Activated T-cell treated with anti-CD3 and anti-CD28 coated beads, Interleukin-2, amount 50 U/mL, for 48 hours (primary cell): Measurements from ENCODE around the gene ZNF417.
"Not testable (repeated sequence)": the region's sequence is repeated elsewhere in the genome, so short reads cannot be mapped to it uniquely, and the experiment has no call there.

Source experiments
- DNase-seq, 2 experiments: peaks; one replicate each; pipeline ENCODE4 v3.0.0-alpha.2; 2020

ZNF417 gene

DNA sequence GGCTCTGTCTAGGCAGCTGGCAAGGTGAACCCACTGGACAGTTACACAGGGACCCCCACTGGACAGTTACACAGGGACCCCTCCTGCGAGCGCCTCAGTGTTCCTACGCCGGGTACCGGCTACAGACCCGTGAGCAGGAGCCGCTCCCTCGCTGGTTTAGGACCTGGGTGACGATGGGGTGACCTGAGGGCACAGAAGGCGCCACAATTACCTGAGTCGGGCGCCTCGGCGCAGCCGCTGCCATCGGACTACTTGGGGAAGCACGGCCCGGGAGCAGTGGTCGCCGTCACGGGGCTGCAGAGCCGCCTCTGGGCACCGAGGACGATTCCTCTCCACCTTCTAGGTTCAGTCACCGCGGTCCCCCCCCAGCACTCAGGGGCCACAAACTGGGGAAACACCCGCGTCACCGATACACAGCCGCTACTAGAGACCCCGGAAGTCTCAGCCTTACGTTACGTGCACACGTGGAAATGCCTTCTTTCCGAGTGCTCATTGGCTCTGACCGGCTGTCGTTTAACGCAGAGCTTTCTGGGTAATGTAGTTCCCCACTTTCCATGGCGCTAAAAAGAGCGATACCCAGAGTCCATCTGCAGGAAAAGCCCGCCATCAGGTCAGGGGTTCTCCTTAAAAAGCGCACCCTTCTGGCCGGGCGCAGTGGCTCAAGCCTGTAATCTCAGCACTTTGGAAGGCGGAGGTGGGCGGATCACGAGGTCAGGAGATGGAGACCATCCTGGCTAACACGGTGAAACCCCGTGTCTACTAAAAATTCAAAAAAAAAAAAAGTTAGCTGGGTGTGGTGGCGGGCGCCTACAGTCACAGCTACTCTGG lies at the start of gene ZNF417:
TSS of gene ZNF417 (minus strand) at position 425 of the 828 bp plus-strand sequence. CDS start at position 244, 181 bp downstream.
- peak; percentile 80 to 84 for DNase-seq

GRCh38 chr19:57964761-57965160 lies 48.4 kb upstream of the ZNF417 start:
- DNase-seq = no peak

DNA sequence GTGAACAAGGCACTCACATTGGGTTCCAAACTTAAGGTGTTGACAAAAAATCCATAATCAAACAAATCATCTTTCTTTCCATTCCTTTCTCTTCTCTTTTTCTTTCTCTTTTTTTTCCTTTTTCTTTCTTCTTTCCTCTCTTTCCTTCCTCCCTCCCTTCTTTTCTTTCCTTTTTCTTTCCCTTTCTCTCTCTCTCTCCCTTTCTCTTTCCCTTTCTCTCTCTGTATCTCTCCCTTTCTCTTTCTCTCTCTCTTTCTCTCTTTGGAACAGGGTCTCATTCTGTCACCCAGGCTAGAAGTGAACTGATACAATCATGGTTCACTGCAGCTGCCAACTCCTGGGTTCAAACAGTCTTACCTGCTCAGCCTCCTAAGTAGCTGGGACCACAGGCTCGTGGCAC lies 45.4 kb upstream of the ZNF417 start:
- DNase-seq = no peak

DNA sequence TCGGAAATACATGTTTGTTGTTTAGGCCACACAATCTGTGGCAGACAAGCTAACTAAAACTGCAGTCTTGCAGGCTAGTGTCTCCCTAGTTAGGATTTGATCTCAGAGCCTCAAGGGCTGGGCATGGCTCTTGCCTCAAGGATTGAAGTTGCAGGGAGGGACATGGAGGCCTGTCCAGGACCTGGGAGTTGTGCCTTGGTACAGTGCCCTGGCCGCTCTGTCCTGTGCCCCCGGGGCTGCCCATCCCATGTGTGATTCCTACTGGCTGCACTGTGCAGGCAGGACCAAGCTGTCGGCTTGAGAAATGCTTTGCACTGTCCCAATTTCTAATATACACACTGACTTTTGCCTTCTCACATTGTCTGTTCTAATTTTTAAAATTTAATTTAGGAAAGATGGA lies 38.6 kb upstream of the ZNF417 start:
- DNase-seq = no peak

GRCh38 chr19:57949702-57950101 lies 33.3 kb upstream of the ZNF417 start:
- no peak for DNase-seq

DNA sequence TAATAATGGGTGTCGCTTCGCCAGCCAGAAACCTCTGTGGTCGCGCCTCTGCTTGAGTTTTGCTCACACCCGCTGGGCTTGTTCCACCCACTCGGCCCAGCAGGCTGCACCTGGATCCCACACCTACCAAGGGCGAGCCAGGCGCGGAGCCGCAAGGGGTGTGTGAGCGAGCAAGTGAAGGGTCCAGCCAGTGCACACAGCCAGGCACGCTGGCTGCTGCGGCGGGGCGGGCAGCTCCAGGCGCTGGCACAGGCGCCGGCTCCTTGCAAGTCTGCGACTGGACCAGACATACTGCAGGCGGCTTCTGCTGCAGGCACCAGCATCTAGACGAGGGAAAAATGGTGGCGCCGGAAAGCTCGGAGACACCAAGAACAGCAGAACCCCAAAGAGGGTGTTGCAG lies 32.9 kb upstream of the ZNF417 start:
- DNase-seq = no peak

- peak; percentile 92 to 94 for DNase-seq
Measured at GRCh38 chr19:57947419-57948134, 31.2 kb upstream of the ZNF417 start, which contains the start of gene ZNF256. Gene ZNF256 (minus strand): TSS chr19:57947706. CDS start chr19:57947474, 232 bp downstream.

DNA sequence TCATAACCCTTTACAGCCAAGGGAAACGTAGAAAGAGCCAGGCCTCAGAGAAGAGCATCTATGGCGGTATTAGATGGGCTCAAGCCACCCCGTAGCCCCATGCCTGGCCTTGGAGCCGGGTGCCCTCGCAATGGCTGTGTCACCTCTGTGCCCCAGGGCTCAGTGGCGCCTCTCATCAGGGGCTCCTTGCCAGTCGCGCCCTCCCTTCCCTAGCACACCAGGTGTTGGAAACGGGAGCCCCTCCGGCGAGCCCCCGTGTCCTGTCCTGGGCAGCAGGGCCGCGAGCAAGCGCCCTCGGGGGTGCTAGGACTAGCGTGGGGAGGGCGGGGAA lies 30.7 kb upstream of the ZNF417 start:
- DNase-seq = no peak

DNA sequence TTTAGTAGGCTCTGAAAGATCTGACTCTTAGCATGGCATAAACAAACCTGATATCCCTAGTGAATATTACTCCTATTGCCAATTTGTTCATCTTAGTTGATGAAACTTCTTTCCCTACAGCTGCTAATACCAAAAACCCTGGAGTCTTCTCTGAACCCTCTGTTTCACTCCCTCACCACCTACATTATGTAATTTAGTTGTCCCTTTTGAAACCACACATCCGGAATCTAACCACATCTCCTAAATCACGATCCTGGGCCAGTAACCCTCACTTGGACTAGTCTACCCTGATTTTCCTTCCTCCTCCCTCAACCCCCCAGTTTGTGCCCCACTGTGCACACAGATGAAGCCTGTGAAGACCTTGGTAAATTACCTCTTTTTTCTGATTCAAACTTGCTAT lies 29.9 kb upstream of the ZNF417 start:
- DNase-seq = no peak

- no peak for DNase-seq
Measured at GRCh38 chr19:57941593-57941992, 25.2 kb upstream of the ZNF417 start.

GRCh38 chr19:57935731-57936130 lies 19.3 kb upstream of the ZNF417 start:
- no peak for DNase-seq

DNA sequence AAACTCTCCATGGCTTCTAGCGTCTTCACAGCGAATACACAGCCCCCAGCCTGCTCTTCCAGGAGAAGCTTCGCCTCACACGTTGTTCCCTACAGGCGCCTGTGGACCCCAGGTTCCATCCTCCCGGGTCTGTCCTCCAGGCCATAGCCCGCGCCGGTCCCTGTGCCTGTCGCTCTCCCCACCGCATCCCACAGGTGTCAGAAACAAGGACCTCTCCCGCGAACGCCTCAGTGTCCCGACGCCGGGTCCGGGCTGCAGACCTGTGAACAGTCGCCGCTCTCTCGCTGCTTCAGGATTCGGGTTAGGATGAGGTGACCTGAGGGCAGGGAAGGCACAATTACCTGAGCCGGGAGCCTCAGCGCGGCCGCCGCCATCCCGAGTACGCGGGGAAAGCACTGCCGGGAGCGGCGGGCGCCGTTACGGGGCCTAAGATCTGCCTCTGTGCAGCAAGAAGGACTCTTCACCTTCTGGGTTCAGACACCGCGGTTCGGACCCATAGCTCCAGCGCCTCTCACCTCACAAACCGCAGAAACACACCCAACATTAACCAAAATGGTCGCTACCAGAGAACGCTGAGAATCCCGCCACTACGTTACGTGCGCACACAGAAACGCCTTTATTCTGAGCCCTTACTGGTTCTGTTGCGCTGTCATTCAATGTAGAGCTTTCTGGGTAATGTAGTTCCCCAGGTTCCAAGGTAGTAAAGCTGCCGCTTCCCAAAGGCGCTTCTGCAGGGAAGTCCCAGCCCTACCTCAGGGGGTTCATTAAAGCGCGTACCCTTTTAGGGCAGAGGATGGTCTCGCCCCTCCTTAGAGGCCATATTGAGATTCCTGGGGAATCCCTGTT lies 18.7 kb upstream of the ZNF417 start, which contains the start of gene ZNF418:
TSS of gene ZNF418 (minus strand) at position 583 of the 846 bp plus-strand sequence. CDS start 1,580 bp downstream, outside the sequence.
- DNase-seq = peak; percentile 43 to 50

DNA sequence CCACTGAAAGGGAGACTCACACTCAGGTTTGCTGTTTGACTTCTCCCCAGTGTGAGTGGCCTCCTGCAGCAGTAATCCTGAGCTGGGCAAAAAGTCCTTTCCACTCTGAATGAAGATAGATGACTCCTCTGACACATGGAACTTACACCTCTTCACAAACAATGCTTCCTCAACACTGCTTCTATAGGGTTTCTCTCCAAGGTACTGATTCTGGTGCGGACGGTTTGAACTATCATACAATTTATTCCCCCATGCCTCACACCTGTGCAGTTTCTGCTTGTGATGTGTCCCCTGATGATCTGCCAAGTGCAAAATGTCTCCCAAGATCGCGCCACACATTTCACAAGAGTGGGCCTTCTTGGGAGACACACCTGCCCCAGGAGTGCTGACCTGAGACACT lies 11.2 kb upstream of the ZNF417 start:
- no peak for DNase-seq

GRCh38 chr19:57914531-57914930 lies 1.9 kb downstream of the ZNF417 start:
- DNase-seq = no peak

DNA sequence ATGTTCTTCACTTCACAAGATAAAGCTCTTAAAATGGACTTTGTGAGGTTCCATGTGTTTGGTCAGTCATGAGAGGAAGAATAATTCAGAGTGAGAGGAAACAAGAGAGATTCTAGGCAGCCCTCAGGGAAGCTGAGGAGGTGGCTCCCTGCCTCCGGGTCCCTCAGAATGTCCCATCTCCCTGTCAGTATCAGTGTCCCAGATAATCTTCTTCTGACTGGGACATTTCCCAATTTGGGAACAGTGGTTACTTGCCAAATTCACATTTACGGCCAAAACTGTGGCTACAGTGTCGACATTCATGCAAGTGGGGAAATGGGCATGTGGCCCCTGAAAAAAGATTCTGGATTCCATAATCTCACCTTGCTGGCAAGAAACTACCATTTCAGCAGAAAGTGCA lies 9.0 kb downstream of the ZNF417 start:
- no peak for DNase-seq

GRCh38 chr19:57905258-57905657 lies 11.1 kb downstream of the ZNF417 start:
- DNase-seq = no peak

DNA sequence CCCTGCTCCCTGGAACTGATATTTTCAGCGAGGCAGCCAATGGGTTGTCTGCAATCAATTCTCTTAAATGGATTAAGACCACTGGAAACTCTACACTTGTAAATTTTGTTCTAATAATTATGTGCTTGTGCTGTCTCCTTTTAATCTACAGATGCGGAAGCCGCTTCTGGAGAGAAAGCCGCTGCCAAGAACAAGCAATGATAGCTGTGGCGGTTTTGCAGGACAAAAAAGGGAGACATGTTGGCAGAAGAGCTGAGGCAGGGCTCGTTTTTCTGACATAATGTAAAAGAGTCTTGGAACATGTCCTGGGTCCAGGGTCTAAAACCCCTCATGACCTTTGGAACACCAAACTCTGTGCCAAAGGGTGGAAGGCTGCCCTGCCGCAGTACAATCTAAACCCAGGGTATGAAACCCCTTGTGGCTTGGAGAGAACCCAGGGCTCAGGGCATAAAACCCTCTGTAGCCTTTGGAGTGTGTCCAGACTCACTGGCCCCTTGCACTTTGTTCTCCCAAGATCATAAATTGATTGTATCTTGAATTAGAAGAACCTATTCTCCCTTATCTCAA lies 12.7 kb downstream of the ZNF417 start:
- no peak for DNase-seq

DNA sequence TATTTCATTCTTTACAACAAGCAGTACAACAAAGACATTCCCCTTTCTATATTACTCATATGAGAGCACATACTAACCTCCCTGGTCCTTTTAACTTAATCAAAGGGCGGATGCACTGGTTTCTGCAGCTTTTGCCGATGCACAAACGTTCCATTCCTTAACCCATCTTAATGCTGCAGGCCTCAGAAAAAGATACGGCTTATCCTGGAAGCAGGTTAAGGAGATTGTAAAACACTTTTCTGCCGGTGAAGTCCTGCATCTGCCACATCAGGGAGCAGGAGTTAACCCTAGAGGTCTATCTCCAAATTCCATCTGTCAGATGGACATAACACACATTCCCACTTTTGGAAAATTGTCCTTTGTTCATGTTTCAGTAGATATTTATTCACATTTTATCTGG lies 16.1 kb downstream of the ZNF417 start:
- DNase-seq = no peak

GRCh38 chr19:57890706-57891105 lies 25.7 kb downstream of the ZNF417 start:
- not testable (repeated sequence) for DNase-seq

DNA sequence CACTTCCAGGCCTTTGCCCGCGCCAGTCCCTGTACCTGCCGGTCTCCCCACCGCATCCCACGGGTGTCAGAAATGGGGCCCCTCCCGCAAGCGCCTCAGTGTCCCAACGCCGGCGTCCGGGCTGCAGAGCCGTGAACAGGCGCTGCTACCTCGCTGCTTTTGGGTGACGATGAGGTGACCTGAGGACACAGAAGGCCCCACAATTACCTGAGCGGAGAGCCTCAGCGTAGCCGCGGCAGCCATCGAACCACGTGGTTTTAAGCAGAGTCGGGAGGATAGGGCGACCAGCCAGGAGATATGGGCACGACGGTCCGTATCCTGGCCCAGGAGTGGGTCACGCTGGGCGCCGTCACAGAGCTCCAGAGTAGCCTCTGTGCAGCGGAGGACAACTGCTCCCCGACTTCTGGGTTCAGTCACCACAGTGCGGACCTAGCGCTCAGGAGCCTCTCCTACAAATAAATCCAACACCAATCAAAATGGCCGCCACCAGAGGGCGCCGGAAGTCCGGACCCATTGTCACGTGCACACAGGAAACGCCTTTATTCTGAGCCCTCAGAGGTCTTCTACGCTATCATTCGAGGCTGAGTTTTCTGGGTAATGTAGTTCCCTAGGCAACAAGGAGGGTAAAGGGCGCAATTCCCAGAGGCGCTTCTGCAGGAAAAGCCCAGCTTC lies 27.7 kb downstream of the ZNF417 start, which contains the start of gene ZNF814:
TSS of gene ZNF814 (minus strand) at position 478 of the 672 bp plus-strand sequence. CDS start at position 243, 235 bp downstream.
- peak; percentile 88 for DNase-seq

DNA sequence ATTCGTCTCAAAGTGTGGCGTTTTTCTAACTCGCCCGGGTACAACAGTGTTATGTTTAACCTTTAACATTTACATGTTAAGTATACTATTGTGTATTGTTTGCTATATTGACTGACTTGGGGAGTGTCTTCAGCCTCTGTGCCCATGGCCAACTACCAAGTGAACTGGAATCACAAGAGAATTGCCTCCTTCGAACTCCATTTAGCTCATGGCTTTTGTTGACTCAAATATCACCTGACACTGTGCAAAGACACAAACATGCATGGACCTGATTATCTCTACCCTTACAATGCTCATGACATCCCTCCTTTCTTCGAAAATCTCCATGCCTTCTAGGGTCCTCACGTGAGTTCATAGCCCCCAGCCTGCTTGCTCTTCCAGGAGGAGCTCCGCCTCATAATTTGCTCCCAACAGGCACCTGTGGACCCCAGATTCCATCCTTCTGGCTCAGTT lies 28.3 kb downstream of the ZNF417 start:
- no peak for DNase-seq
